ENCODE data around the gene PCP2.

DNA sequence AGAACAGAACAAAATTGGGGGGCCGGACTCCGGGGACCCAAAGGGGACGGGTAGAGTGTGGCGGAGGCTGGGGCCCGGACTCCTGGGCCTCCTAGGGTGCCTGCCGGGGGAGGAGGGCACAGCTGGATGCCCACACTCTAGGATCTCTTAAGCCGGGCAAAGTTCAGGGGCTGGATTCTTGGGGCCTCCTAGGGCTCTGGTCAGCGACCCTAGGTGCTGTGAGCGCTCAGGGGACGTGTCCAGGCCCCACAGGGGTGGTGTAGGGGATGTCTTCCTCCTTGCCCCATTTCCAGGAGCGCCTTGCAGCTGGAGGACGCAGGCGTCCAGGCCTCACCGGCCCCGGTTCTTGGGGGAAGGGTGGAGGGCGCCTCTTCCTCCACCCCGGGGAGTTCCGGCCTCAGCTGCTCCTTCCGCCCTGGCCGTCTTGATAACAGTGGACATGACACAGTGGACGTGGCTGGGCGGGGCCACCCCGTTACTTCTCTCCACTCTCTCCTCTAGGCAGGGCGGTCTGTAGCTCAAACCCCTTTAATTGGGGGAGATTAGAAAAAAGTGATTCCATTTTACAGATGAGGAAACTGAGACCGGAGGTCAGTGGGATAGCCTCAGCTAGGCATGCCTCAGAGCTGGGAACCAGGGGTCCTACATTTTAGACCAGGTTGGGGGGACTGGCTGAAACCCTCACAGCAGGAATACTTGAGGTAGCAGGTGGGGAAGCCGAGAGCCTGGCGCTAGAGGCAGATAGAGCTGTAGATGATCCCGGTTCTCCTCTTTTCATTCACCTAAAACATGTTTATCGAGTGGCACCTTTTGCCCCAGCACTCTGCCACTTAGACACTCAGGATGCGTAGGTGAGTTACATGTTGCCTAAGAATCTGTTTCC lies 4.1 kb upstream of the PCP2 start:
- TF ChIP-seq, protein P1, sequence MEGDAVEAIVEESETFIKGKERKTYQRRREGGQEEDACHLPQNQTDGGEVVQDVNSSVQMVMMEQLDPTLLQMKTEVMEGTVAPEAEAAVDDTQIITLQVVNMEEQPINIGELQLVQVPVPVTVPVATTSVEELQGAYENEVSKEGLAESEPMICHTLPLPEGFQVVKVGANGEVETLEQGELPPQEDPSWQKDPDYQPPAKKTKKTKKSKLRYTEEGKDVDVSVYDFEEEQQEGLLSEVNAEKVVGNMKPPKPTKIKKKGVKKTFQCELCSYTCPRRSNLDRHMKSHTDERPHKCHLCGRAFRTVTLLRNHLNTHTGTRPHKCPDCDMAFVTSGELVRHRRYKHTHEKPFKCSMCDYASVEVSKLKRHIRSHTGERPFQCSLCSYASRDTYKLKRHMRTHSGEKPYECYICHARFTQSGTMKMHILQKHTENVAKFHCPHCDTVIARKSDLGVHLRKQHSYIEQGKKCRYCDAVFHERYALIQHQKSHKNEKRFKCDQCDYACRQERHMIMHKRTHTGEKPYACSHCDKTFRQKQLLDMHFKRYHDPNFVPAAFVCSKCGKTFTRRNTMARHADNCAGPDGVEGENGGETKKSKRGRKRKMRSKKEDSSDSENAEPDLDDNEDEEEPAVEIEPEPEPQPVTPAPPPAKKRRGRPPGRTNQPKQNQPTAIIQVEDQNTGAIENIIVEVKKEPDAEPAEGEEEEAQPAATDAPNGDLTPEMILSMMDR (conservative IDR thresholded peaks at IDR 0.05 in 1 of 2, IDR thresholded peaks at IDR 0.05 in 1 of 2; ENCODE audit: low read depth in 1 of 2, low read length in 2 of 2), result no peak
- no peak for TF ChIP-seq EZH2 (IDR thresholded peaks at IDR 0.05; ENCODE audit: low read length, missing control alignments)

Data from fibroblast of lung (primary cell).